ENCODE results near the gene TAX1BP3.

The TAX1BP3 gene

DNA sequence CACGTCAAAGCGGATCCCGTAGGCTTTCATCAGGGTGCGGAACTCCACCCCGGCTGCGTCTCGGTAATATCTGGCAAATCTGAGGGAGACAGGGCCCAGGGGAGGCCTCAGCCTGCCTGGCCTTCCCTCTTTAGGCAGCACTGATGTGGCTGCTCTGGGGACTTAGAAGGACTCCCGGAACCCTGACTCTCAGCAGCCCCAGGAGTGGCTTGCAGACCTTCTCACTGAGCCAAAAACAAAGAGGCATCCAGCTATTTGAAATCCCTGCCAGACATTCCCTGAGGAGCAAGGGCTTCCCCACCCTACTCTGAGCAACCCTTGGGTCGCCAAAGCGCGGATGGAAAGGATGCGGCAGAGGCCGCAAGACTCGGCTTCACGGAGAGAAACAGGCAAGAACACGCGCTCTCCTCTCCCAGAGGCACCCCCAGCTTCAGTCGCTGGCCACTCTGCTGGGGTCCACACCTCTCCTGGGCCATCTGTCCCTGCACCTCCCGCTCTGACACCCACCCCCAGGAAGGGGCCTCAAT is 19.7 kb upstream of the TAX1BP3 start:
- no peak for DNase-seq

DNA sequence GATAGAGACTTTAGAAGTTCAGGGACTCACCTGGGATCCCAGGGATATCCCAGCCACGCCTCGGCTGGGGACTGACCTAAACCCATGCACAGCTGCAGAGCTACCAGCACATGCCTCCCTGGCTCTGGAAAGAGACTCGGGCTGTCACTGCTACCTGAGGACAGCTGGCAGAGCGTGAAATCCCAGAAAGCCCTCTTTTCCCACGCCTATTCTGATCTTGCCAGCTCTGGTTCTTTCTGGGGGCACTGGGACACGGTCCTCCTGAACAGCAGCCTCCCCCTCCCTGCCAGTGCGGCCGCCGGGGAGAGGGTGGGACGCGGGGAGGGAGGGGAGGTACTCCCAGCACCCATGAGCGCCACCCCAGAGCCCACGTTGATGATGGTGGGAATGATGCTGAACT is 16.8 kb upstream of the TAX1BP3 start:
- DNase-seq: no peak

DNA sequence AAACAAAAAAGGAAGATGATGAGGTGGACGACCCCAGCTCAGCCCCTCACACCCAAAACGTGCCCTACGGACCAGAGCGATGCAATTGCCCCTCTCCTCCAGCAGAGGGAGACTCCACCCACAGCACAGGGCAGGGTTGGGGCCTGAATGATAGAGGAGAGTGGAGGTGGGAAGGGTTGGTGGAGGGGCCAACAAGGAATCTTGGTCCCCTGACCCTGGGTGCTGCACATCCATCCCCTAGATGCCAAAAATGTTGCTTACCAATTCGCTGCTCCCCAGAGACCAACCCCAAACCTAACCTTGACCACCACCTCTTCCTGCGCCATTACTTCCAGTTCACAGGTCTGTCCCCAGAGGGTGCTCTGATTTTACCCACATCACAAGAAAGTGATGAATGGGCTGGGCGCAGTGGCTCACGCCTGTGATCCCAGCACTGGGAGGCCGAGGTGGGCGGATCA is 14.7 kb upstream of the TAX1BP3 start:
- no peak for DNase-seq

DNA sequence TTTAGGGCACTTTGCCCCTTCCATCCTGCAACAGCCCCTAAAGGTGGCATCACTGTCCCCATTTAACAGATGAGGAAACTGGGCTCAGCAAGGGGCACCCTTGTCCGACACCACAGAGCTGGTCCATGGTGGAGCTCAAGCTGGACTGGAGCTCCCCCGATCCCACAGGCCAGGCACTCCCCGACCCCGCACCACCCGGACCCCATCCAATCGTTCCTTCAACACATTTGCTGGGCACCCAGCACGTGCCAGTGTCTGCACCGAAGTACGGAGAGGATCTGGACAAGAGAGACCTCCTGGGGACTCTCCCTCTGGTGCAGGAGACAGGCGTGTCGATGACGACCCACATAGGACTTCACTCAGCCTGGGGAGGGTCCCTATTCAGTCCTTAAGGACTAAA is 13.7 kb upstream of the TAX1BP3 start:
- no peak for DNase-seq

- DNase-seq: no peak
These were observed 13.2 kb upstream of the TAX1BP3 start for GRCh38 chr17:3681565-3681964.

DNA sequence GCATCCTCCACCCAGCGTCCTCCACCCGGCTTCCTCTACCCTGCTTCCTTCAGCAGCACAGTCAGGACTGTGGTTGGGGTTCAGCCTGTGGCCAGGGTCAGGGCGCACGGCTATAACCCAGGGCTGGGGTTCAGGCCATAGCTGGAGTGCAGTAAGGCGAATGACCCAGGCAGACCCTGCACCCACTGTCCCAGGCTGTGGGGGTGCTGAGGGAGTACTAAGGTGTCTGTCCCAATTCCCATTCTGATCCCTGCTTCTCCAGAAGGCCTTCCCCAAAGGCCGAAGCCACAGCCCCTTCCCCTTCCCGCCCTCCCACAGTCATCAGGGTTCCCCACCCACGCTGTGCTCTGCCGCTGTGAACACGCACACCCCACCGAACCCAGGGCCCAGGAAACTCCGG is 12.7 kb upstream of the TAX1BP3 start:
- DNase-seq: no peak

DNA sequence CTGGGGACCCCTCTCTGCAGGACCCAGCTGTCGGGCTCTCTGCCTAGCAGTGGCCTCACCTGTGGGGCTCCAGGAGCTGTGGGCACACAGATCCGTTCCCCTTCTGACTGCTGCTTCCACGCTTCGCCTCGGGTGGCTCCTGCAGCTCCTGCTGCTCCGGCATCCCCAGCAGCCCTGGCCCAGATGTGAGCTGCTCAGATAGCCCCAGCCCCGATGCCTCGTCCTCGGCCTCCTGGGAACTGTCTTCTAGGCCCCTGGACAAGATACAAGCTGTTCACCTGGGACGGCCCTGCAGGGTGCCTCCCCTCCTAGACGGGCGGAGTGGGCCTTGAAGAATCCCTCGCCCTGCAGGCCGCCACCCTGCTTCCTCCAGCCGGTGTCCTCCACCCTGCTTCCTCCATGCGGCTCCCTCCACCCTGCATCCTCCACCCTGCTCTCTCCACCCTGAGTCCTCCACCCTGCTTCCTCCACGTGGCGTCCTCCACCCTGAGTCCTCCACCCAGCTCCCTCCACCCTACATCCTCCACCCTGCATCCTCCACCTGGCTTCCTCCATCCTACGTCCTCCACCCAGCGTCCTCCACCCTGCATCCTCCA is 11.3 kb upstream of the TAX1BP3 start:
- DNase-seq: no peak

DNA sequence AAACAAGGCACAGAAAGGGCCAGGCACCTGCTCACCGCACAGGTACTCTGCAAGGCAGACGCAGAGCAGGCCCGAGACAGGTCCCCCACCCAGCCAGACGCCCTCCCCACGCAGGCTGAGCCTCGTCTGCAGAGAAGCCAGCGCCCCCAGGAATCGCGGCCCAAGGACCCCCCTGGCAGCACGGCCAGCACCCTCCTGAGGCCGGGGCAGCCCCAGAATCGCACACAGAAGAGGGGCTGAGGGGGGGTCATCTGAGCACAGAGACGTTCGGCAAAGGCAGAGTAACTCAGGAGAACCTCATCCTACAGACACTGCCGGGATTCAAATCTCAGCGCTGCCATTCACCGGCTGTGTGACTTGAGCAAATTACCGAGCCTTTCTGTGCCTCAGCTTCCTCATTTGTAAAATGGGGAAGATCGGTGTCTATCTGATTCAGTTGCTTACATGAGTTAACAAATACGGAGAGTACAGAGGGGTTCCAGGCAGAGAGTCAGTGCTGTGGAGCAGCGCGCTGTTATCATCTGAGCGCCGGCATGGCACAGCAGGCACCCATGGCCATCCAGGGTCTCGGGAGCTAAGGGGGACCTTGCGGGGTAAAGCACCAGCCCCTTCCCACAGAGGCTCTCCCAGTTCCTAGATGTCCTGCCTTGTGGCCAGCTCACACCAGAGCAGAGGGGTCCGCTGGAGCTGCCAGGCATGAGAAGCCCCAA is 10.6 kb upstream of the TAX1BP3 start:
- DNase-seq: no peak

GRCh38 chr17:3678095-3678820 is 9.9 kb upstream of the TAX1BP3 start:
- DNase-seq: no peak

- DNase-seq: no peak
These were observed 7.5 kb upstream of the TAX1BP3 start for GRCh38 chr17:3675886-3676285.

- no peak for DNase-seq
These were observed 4.2 kb upstream of the TAX1BP3 start for GRCh38 chr17:3672571-3672970.

DNA sequence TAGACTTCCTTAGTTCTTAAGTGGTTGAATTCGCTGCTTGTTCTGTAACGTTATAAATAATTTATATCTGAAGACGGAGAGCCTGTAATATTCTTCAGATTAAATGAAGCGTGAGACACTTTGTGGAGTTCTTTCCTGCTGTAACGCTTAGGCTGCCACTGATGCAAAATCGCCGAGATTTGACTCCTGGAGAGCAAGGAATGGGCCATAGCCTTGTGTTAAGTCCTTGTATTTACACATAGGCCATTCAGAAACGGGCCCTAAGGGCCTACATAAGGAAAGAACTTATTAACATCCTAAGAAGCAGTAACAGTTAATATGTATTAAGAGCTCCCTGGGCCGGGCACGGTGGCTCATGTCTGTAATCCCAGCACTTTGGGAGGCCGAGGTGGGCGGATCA is 1.2 kb upstream of the TAX1BP3 start:
- no peak for DNase-seq

DNA sequence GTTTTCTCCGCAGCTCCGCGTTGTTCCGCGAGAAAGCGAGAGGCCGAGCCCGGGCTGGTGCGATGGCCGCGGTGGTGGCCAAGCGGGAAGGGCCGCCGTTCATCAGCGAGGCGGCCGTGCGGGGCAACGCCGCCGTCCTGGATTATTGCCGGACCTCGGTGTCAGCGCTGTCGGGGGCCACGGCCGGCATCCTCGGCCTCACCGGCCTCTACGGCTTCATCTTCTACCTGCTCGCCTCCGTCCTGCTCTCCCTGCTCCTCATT is 638 bp upstream of the TAX1BP3 start:
- DNase-seq: no peak

GRCh38 chr17:3667366-3668278 is 756 bp downstream of the TAX1BP3 start:
- DNase-seq: peak; percentile 88

DNA sequence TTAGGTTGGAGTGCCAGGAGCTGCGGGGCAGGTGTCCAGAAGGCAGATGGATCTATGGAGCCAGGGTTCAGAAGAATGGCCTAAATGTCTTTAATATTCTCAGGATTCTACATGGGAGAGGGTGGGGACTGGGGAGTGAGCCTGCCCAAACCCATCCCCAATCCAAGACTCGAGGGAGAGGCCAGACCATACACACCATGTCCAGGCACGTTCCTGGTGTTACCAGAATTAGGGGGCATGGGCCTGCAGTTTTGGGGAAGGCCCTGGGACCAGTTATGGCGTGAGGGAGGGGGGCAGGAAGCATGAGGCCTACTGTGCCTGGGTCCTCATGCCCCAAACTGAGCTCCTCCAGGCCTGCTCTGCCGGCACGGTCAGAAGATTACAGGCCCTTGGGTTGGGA is 1.9 kb downstream of the TAX1BP3 start:
- no peak for DNase-seq

DNA sequence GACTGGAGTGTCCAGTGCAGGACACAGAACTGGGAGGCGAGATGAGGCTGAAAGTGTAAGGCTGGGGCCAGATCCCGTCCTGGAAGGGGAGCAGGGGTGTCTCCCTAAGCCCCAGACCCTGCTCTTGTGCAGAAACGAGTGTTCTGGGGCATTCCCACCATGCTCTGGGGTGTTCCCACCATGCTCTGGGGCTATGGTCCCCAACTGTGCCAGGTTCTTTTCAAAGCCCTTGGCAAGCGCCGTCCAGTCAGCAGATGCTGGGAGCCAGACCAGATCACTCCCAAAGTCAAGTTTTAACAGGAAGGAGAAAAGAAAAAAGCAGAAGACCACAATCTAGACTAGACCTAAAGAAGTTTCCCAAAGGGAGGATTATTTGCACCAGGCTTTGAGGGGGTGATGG is 2.5 kb downstream of the TAX1BP3 start:
- no peak for DNase-seq

DNA sequence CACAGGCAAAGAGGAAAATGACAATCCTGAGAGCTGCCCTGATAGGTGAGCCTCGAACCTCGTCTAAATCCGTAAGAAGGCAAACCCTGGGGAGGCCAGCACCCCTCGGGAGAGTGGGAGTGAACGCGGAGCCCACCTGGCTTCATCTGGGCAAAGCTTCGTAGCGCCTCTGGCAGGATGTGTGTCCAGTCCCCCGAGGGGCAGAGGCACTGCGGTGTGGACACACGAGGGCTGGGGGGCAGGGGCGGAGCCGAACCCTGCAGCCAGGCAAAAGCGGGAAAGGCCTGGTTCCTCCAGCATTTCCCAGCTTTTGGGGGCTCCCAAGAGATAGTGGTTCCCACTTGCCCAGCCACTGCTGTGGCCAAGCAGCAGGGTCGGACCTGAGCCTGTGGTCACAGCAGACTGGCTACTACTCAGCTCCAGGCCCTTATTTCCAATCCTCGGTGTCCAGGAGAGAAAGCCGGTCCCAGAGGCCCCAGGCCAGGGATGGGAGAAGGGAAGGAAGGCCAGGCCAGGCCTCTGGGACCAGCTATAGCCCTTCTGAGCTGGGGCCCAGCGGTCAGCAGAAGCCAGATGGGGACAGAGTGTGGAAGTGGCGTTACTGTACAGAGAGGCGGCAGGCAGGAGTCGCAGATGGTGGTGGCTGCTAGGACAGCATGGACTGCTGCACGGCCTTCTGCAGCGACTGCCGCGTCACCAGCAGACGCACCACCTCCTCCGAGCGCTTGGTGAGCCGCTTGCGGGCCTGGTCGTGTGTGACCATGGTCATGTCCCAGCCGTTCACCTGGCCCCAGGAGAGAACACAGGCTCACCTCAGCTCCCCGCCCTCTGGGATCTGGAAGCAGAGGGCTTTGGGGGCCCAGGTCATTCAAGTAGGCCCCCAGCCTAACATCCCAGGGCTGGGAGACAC is 5.0 kb downstream of the TAX1BP3 start:
- DNase-seq: no peak

DNA sequence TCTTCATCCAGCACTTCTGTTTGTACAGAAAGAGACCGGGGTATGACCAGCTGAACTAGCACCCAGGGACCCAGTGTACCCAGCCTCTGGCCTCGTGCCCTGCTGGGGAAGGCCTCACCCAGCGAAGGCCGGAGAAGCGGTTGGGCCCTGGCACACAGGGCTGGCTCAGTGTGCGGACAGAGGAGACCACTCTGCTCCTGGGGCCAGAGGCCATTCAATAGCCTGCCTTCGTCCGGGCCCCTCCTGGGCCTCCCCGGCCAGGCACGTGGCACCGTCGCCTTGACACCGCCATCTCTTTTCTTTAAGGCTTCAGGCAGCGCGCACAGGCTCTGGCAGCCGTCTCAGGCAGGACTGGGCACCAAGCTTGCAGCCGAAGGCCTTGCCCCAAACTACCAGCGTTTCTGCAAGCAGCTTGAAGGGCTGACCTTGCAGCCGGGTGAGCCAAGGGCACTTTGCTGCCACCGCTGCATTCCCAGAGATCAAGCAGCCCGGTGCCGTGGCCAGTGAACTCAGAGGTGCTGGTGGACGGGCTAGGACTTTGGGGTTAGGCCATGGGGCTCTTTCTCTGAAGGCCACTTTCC is 8.0 kb downstream of the TAX1BP3 start:
- no peak for DNase-seq

DNA sequence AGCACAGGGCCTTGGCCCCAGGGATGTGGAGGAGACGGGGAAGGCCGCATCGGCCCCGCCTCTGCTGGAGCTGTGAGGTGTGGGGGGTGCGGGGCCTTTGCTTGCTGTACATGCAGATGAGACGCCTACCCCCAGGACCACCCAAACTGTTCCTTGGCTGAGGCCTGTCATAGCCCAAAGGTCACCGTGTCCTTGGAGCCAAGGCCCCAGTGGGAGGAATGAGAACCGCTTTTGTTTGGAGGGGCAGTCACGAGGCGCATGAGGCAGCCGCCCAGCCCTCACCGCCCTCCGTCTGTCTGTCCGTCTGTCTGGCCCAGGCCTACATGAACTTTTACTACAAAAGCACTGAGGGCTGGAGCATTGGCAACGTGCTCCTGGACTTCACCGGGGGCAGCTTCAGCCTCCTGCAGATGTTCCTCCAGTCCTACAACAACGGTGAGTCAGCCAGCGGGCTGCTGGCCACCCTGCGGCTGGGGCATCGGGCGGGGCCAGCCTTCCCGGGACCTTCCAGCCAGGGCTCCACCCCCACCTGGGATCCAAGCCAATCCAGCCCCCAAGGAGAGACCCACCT is 8.8 kb downstream of the TAX1BP3 start:
- peak; percentile 70 for DNase-seq

- DNase-seq: no peak
These were observed 9.5 kb downstream of the TAX1BP3 start for GRCh38 chr17:3658784-3659449.

Measured in NCI-H226 (cell line).